Fibroblast of the aortic adventitia (primary cell): ENCODE results near the gene WDR4. TPM values are rescaled to one million over a fixed set of nuclear protein-coding genes. Genes with fewer than 3 reads are reported as not detected.
"Not testable (repeated sequence)": the region's sequence is repeated elsewhere in the genome, so short reads cannot be mapped to it uniquely, and the experiment has no call there.

Experiments used
- DNase-seq: peaks from one replicate; pipeline ENCODE4 v3.0.0-alpha.2; 2010; ENCODE audit warnings: low read depth
- H3K4me3 ChIP-seq: 2 replicates; pipeline ENCODE4 v1.5.1; 2011; ENCODE audit warnings: low read depth, mild to moderate bottlenecking, control low read depth, low read length, moderate library complexity
- CTCF ChIP-seq: IDR thresholded peaks from 2 replicates; pipeline ENCODE4 v1.5.1; 2011; ENCODE audit warnings: mild to moderate bottlenecking, low read length, control low read depth, inconsistent platforms; ENCODE audit not compliant: insufficient read depth
- total RNA-seq: library from RNA; depleted of rRNA; stranded (reverse); fragments of >200 nt; gene quantifications from 2 replicates; pipeline ENCODE4 v1.2.3, GENCODE V29; 2012; ENCODE audit warnings: low replicate concordance

WDR4 gene
- total RNA-seq, 1 donor: 12.8 TPM

- TF ChIP-seq CTCF: no peak
- DNase-seq: no peak
- no peak overlapping the region for H3K4me3 ChIP-seq
Measured at GRCh38 chr21:42921927-42922326, 42.6 kb upstream of the WDR4 start.

- TF ChIP-seq CTCF: no peak
- no peak for DNase-seq
- no peak overlapping the region for H3K4me3 ChIP-seq
Measured at GRCh38 chr21:42918291-42918690, 39.0 kb upstream of the WDR4 start.

- TF ChIP-seq CTCF: no peak
- no peak overlapping the region for H3K4me3 ChIP-seq
- DNase-seq: no peak
Measured at GRCh38 chr21:42913476-42913875, 34.1 kb upstream of the WDR4 start.

- H3K4me3 ChIP-seq, DNase-seq: not testable (repeated sequence)
Measured at GRCh38 chr21:42911920-42912319, 32.6 kb upstream of the WDR4 start.

- not testable (repeated sequence) for DNase-seq, H3K4me3 ChIP-seq
Measured at GRCh38 chr21:42908484-42908883, 29.1 kb upstream of the WDR4 start.

- no peak for DNase-seq
- TF ChIP-seq CTCF: no peak
- H3K4me3 ChIP-seq: no peak overlapping the region
Measured at GRCh38 chr21:42906233-42906632, 26.9 kb upstream of the WDR4 start.

GRCh38 chr21:42905195-42905594 is 25.9 kb upstream of the WDR4 start:
- TF ChIP-seq CTCF: no peak
- no peak for DNase-seq
- no peak overlapping the region for H3K4me3 ChIP-seq

GRCh38 chr21:42903817-42904216 is 24.5 kb upstream of the WDR4 start:
- DNase-seq: no peak
- TF ChIP-seq CTCF: no peak
- H3K4me3 ChIP-seq: no peak overlapping the region
